NCI-H1092 (cell line): ENCODE results near the gene TMEM178B.

ENCODE experiments used
- DNase-seq: peaks from one replicate; lab custom pipeline; 2025; lab: John Stamatoyannopoulos, UW

TMEM178B gene

GRCh38 chr7:141475679-141476078 is 401.8 kb downstream of the TMEM178B start:
- no peak for DNase-seq

- no peak for DNase-seq
Measured at GRCh38 chr7:141477865-141478264, 404.0 kb downstream of the TMEM178B start.

- no peak for DNase-seq
Measured at GRCh38 chr7:141478845-141479244, 405.0 kb downstream of the TMEM178B start.

GRCh38 chr7:141480953-141481352 is 407.1 kb downstream of the TMEM178B start:
- no peak for DNase-seq

GRCh38 chr7:141481971-141482370 is 408.1 kb downstream of the TMEM178B start:
- DNase-seq: no peak

- DNase-seq: no peak
Measured at GRCh38 chr7:141483044-141483443, 409.2 kb downstream of the TMEM178B start.

- DNase-seq: no peak
Measured at GRCh38 chr7:141484907-141485306, 411.0 kb downstream of the TMEM178B start.

GRCh38 chr7:141486959-141487358 is 413.1 kb downstream of the TMEM178B start:
- no peak for DNase-seq

GRCh38 chr7:141490474-141490873 is 416.6 kb downstream of the TMEM178B start:
- DNase-seq: no peak

GRCh38 chr7:141495057-141495456 is 421.2 kb downstream of the TMEM178B start:
- no peak for DNase-seq

- DNase-seq: no peak
Measured at GRCh38 chr7:141497391-141497790, 423.5 kb downstream of the TMEM178B start.

- no peak for DNase-seq
Measured at GRCh38 chr7:141500608-141501007, 426.7 kb downstream of the TMEM178B start.

GRCh38 chr7:141501451-141501850 is 427.6 kb downstream of the TMEM178B start:
- DNase-seq: no peak

GRCh38 chr7:141511316-141511675 is 437.4 kb downstream of the TMEM178B start:
- DNase-seq: no peak

GRCh38 chr7:141511676-141512396 is 438.0 kb downstream of the TMEM178B start:
- DNase-seq: no peak

GRCh38 chr7:141512597-141512996 is 438.7 kb downstream of the TMEM178B start:
- no peak for DNase-seq

GRCh38 chr7:141513720-141514119 is 439.9 kb downstream of the TMEM178B start:
- DNase-seq: no peak

GRCh38 chr7:141515941-141516340 is 442.1 kb downstream of the TMEM178B start:
- DNase-seq: no peak

- DNase-seq: no peak
Measured at GRCh38 chr7:141519623-141520022, 445.8 kb downstream of the TMEM178B start.

GRCh38 chr7:141522657-141523342 is 448.9 kb downstream of the TMEM178B start:
- DNase-seq: no peak

GRCh38 chr7:141525973-141526514 is 452.2 kb downstream of the TMEM178B start:
- DNase-seq: no peak

GRCh38 chr7:141527076-141527475 is 453.2 kb downstream of the TMEM178B start:
- DNase-seq: no peak

GRCh38 chr7:141528399-141528798 is 454.5 kb downstream of the TMEM178B start:
- DNase-seq: no peak
